IMR-90 (cell line): ENCODE results near the gene NFYC. TPM values are rescaled to one million over a fixed set of nuclear protein-coding genes. Genes with fewer than 3 reads are reported as not detected.
A peak's percentile ranks its signal among the peaks of the same experiment; 100 is the strongest.

Source experiments
- ATAC-seq: fragments of 200-7000 bp; cut with Tn5 transposase; 2 replicates; pipeline ENCODE4 v1.9.1; 2020; ENCODE audit warnings: low read depth, mild to moderate bottlenecking, moderate library complexity
- BruUV-seq: library from RNA; stranded (reverse); fragments of 400-500 nt; replicated peaks from 2 replicates; lab custom pipeline; 2021; lab: Mats Ljungman, UMichigan
- CTCF ChIA-PET: fragments of 300-600 bp; formaldehyde crosslinking; extraction: SDS; loops from one replicate; lab custom pipeline; 2021; ENCODE audit warnings: antibody characterized with exemption; lab: Yijun Ruan, JAX
- POLR2A ChIA-PET: fragments of 300-600 bp; sonication (Branson Sonifier 250); formaldehyde crosslinking; loops from one replicate; lab custom pipeline; 2022; ENCODE audit warnings: antibody characterized with exemption; ENCODE audit not compliant: unreplicated experiment; lab: Charles Lee
- DNase-seq: peaks from one replicate; pipeline ENCODE4 v3.0.0; 2013
- H2AFZ ChIP-seq: replicated peaks from 2 replicates; pipeline ENCODE3; 2013; ENCODE audit warnings: low read length, mild to moderate bottlenecking; ENCODE audit not compliant: poor library complexity
- H2AK5ac ChIP-seq: 2 replicates; pipeline ENCODE4 v1.6.1; 2013; ENCODE audit warnings: low read depth, low read length, inconsistent platforms
- H2AK9ac ChIP-seq: replicated peaks from 2 replicates; pipeline ENCODE3; 2013; ENCODE audit warnings: mild to moderate bottlenecking, low read depth, low read length, moderate library complexity; ENCODE audit not compliant: poor library complexity
- H2BK120ac ChIP-seq: 2 replicates; pipeline ENCODE4 v1.6.1; 2013; ENCODE audit warnings: low read depth, low read length, inconsistent platforms
- H2BK15ac ChIP-seq: 3 replicates; pipeline ENCODE4 v1.6.1; 2013; ENCODE audit warnings: low read depth, low read length, inconsistent platforms
- H2BK20ac ChIP-seq: 2 replicates; pipeline ENCODE4 v1.6.1; 2013; ENCODE audit warnings: low read depth, mild to moderate bottlenecking, inconsistent platforms, low read length, moderate library complexity
- H2BK5ac ChIP-seq: 2 replicates; pipeline ENCODE4 v1.6.1; 2013; ENCODE audit warnings: mild to moderate bottlenecking, low read depth, low read length, inconsistent platforms; ENCODE audit not compliant: poor library complexity, severe bottlenecking
- H3K14ac ChIP-seq: replicated peaks from 2 replicates; pipeline ENCODE4 v1.6.1; 2013; ENCODE audit warnings: low read depth, low read length, inconsistent platforms
- H3K18ac ChIP-seq: 2 replicates; pipeline ENCODE4 v1.6.1; 2013; ENCODE audit warnings: low read depth, low read length, control low read depth
- H3K23ac ChIP-seq: 2 replicates; pipeline ENCODE4 v1.6.1; 2013; ENCODE audit warnings: low read depth, low read length, inconsistent platforms
- H3K27ac ChIP-seq: 2 replicates; pipeline ENCODE4 v1.5.1; 2013; ENCODE audit warnings: mild to moderate bottlenecking, control low read depth, low read length; ENCODE audit not compliant: insufficient read depth
- H3K27me3 ChIP-seq: 2 replicates; pipeline ENCODE4 v1.6.1; 2013; ENCODE audit warnings: low read length; ENCODE audit not compliant: control insufficient read depth, insufficient read depth
- H3K36me3 ChIP-seq: 2 replicates; pipeline ENCODE4 v1.6.1; 2013; ENCODE audit warnings: low read length, mixed read lengths; ENCODE audit not compliant: control insufficient read depth, insufficient read depth
- H3K4ac ChIP-seq: 2 replicates; pipeline ENCODE4 v1.6.1; 2013; ENCODE audit warnings: low read depth, low read length, inconsistent platforms
- H3K4me1 ChIP-seq: 2 replicates; pipeline ENCODE4 v1.6.1; 2013; ENCODE audit warnings: low read length, mixed read lengths; ENCODE audit not compliant: control insufficient read depth, insufficient read depth
- H3K4me2 ChIP-seq: 2 replicates; pipeline ENCODE4 v1.6.1; 2013; ENCODE audit warnings: low read depth, mild to moderate bottlenecking, control low read depth, low read length, moderate library complexity
- H3K4me3 ChIP-seq: 2 replicates; pipeline ENCODE4 v1.5.1; 2013; ENCODE audit warnings: low read depth, mild to moderate bottlenecking, control low read depth, low read length, moderate library complexity; ENCODE audit not compliant: insufficient read depth
- H3K56ac ChIP-seq: 2 replicates; pipeline ENCODE4 v1.6.1; 2013; ENCODE audit warnings: low read length, inconsistent platforms; ENCODE audit not compliant: insufficient read depth; ENCODE audit errors: extremely low read depth
- H3K79me1 ChIP-seq, 2 experiments: 2 replicates each; pipeline ENCODE4 v1.6.1; 2013; ENCODE audit warnings: low read length in 2 of 2, inconsistent platforms in 1 of 2, low read depth in 1 of 2
- H3K9ac ChIP-seq: 2 replicates; pipeline ENCODE4 v1.6.1; 2013; ENCODE audit warnings: low read depth, low read length, control low read depth
- H3K9me1 ChIP-seq: 2 replicates; pipeline ENCODE4 v1.6.1; 2013; ENCODE audit warnings: low read length, inconsistent platforms; ENCODE audit not compliant: insufficient read depth
- H3K9me3 ChIP-seq: 2 replicates; pipeline ENCODE4 v1.6.1; 2013; ENCODE audit warnings: low read length; ENCODE audit not compliant: control insufficient read depth, insufficient read depth
- H4K20me1 ChIP-seq: 2 replicates; pipeline ENCODE4 v1.6.1; 2013; ENCODE audit warnings: low read length, inconsistent platforms; ENCODE audit not compliant: insufficient read depth
- H4K5ac ChIP-seq: 2 replicates; pipeline ENCODE4 v1.6.1; 2013; ENCODE audit warnings: mild to moderate bottlenecking, low read depth, low read length, control low read depth
- H4K8ac ChIP-seq, 2 experiments: 2 replicates each; pipeline ENCODE4 v1.6.1; 2013; ENCODE audit warnings: low read depth in 2 of 2, low read length in 2 of 2, control low read depth in 1 of 2, inconsistent platforms in 1 of 2
- H4K91ac ChIP-seq: 2 replicates; pipeline ENCODE4 v1.6.1; 2013; ENCODE audit warnings: low read depth, low read length, inconsistent platforms; ENCODE audit not compliant: insufficient read depth
- MAFK ChIP-seq: IDR thresholded peaks from 2 replicates; pipeline ENCODE4 v1.6.1; 2012; ENCODE audit warnings: low read depth, low read length, improper control_type of control experiment
- MXI1 ChIP-seq: IDR thresholded peaks from 2 replicates; pipeline ENCODE4 v1.6.1; 2012; ENCODE audit warnings: low read depth, mild to moderate bottlenecking, low read length, moderate library complexity, borderline replicate concordance
- WGBS, 2 experiments: methylation state at CpG; one replicate each; pipeline versions ENCODE4 v1.1.5 to v1.1.7; 2013; ENCODE audit warnings: missing lambda C conversion rate in 2 of 2; ENCODE audit not compliant: insufficient read length in 1 of 2; ENCODE audit errors: extremely low coverage in 2 of 2; 5-methylcytosine and 5-hydroxymethylcytosine counted together
- dilution Hi-C: fragments of 300-500 bp; cut with HindIII; formaldehyde crosslinking; loops from one replicate; pipeline ENCODE4 v1.14.3; 2018; ENCODE audit warnings: low sequenced_read_pairs; ENCODE audit not compliant: unreplicated experiment
- in situ Hi-C: fragments of 300-500 bp; cut with MboI; formaldehyde crosslinking; loops from 3 replicates; pipeline ENCODE4 v1.14.3; 2019; ENCODE audit warnings: low sequenced_read_pairs, inconsistent platforms, mixed read lengths
- intact Hi-C: fragments of 100-400 bp; cut with micrococcal nuclease; formaldehyde crosslinking; loops from 2 replicates; pipeline ENCODE4 v1.10.0; 2022
- polyA plus RNA-seq, 3 experiments: library from polyadenylated mRNA; depleted of rRNA; stranded (reverse); fragments of >200 nt; gene quantifications; 2 replicates each; pipeline ENCODE4 v1.2.3, GENCODE V29; 2012; ENCODE audit warnings: low replicate concordance in 1 of 3
- total RNA-seq: library from RNA; depleted of rRNA; stranded (reverse); fragments of >200 nt; gene quantifications from 2 replicates; pipeline ENCODE4 v1.2.3, GENCODE V29; 2012

Gene NFYC
- total and polyA plus RNA-seq, 2 of the 4 experiments (the other 2 are of a cell fraction), result 45.2 to 62.2 TPM

- Histone ChIP-seq H4K8ac (no peak overlapping the region), H4K91ac (no peak overlapping the region), H2BK15ac (no peak overlapping the region), H3K18ac (no peak overlapping the region), H3K56ac (no peak overlapping the region), H3K79me1 (no peaks in the 10 kb centered on the region), H4K5ac (no peak overlapping the region), H3K36me3 (no peaks in the 10 kb centered on the region), H3K9ac (no peak overlapping the region), H3K27ac (no peak overlapping the region), H2AK9ac (no peak overlapping the region), H3K27me3 (peaks cover 66% of the 10 kb centered on the region), H3K23ac (no peak overlapping the region), H2AFZ (no peak overlapping the region), H3K4me3 (no peak overlapping the region), H3K9me1 (no peaks in the 10 kb centered on the region), H2BK20ac (no peak overlapping the region), H2BK5ac (no peak overlapping the region), H3K14ac (no peak overlapping the region), H3K4me1 (peaks cover 3% of the 10 kb centered on the region), H2BK120ac (no peak overlapping the region), H3K4me2 (no peak overlapping the region), H3K9me3 (no peaks in the 10 kb centered on the region), H4K20me1 (no peaks in the 10 kb centered on the region), H2AK5ac (no peak overlapping the region), H3K4ac (no peak overlapping the region)
- BruUV-seq, result no TSS peak
- dilution Hi-C loops, result no loop called here
- CTCF ChIA-PET, result no interaction called here
- ATAC-seq (no peak), DNase-seq (no peak)
- intact Hi-C loops, result no loop called here
- WGBS, 2 experiments, result 30% methylated on average over 2 of the region's 9 CpGs; no CpG with 5 or more reads in 1 of the 2 experiments
- in situ Hi-C loops, result no loop called here
- POLR2A ChIA-PET, result no interaction called here
- TF ChIP-seq MAFK (peak; percentile 99), MXI1 (no peak)
These were observed 123.9 kb downstream of the NFYC start for GRCh38 chr1:40815420-40815819.
